B cell (primary cell): Measurements from ENCODE around the gene UCKL1. TPM values are rescaled to one million over a fixed set of nuclear protein-coding genes. Genes with fewer than 3 reads are reported as not detected.

ENCODE experiments used
- ATAC-seq: fragments of 200-7000 bp; cut with Tn5 transposase; one replicate; pipeline ENCODE4 v1.10.0; 2021; ENCODE audit warnings: low read depth, mild to moderate bottlenecking, moderate number of reproducible peaks, moderate library complexity
- CTCF ChIA-PET: fragments of 350-600 bp; sonication (Branson Sonifier 250); formaldehyde crosslinking; loops from one replicate; lab custom pipeline; 2021; ENCODE audit warnings: antibody characterized with exemption, inconsistent platforms; lab: Charles Lee
- POLR2A ChIA-PET: fragments of 350-600 bp; sonication (Branson Sonifier 250); formaldehyde crosslinking; loops from one replicate; lab custom pipeline; 2021; ENCODE audit warnings: antibody characterized with exemption; lab: Charles Lee
- DNase-seq: peaks from one replicate; pipeline ENCODE4 v3.0.0; 2013
- H2AFZ ChIP-seq: 2 replicates; pipeline ENCODE4 v1.6.1; 2012; ENCODE audit warnings: mild to moderate bottlenecking, low read depth, low read length; ENCODE audit not compliant: insufficient read depth, poor library complexity, severe bottlenecking
- H3K27ac ChIP-seq, 2 donors: 1 replicate in 1 of 2; 2 replicates in 1 of 2; pipeline ENCODE4 v1.5.1; 2012 to 2013; ENCODE audit warnings: low read length in 2 of 2, mild to moderate bottlenecking in 2 of 2, moderate library complexity in 1 of 2
- H3K27me3 ChIP-seq, 4 experiments: fragments of 200-600 bp in 1 of 4; sonication (generic) in 1 of 4; replicated peaks in 1 of 4; 1 replicate in 2 of 4; 2 replicates in 2 of 4; pipeline versions ENCODE4 v1.6.1 to v1.7.0; 2013 to 2016; ENCODE audit warnings: low read length in 3 of 4, mild to moderate bottlenecking in 2 of 4, mixed read lengths in 1 of 4, moderate library complexity in 1 of 4; ENCODE audit not compliant: insufficient read depth in 4 of 4, control insufficient read depth in 3 of 4; ENCODE audit errors: control extremely low read depth in 1 of 4
- H3K36me3 ChIP-seq, 2 experiments: replicated peaks in 1 of 2; 1 replicate in 1 of 2; 2 replicates in 1 of 2; pipeline versions ENCODE4 v1.6.1 to v1.7.1; 2013; ENCODE audit warnings: low read length in 1 of 2; ENCODE audit not compliant: insufficient read depth in 2 of 2, control insufficient read depth in 1 of 2; ENCODE audit errors: control extremely low read depth in 1 of 2, extremely low read depth in 1 of 2
- H3K4me1 ChIP-seq, 2 donors: fragments of 200-600 bp in 1 of 2; sonication (generic) in 1 of 2; 1 replicate in 1 of 2; 2 replicates in 1 of 2; pipeline versions ENCODE4 v1.5.1 to v1.6.1; 2013 to 2017; ENCODE audit warnings: low read length in 2 of 2; ENCODE audit not compliant: control insufficient read depth in 2 of 2, insufficient read depth in 2 of 2
- H3K4me2 ChIP-seq: replicated peaks from 2 replicates; pipeline ENCODE3; 2012; ENCODE audit warnings: mild to moderate bottlenecking, low read depth, low read length; ENCODE audit not compliant: poor library complexity, severe bottlenecking
- H3K4me3 ChIP-seq, 5 experiments: fragments of 200-600 bp in 1 of 5; sonication (generic) in 1 of 5; 1 replicate in 3 of 5; 2 replicates in 2 of 5; pipeline versions ENCODE4 v1.5.1 to v1.7.0; 2011 to 2016; ENCODE audit warnings: low read length in 4 of 5, mild to moderate bottlenecking in 4 of 5, low read depth in 2 of 5, control low read depth in 1 of 5, moderate library complexity in 1 of 5; ENCODE audit not compliant: insufficient read depth in 1 of 5; ENCODE audit errors: control extremely low read depth in 1 of 5, extremely low read depth in 1 of 5
- H3K79me2 ChIP-seq: fragments of 200-600 bp; sonication (generic); one replicate; pipeline ENCODE4 v1.6.0; 2016; ENCODE audit warnings: low read length; ENCODE audit not compliant: control insufficient read depth, insufficient read depth
- H3K9ac ChIP-seq: fragments of 200-600 bp; sonication (generic); 2 replicates; pipeline ENCODE4 v1.6.1; 2017; ENCODE audit warnings: mild to moderate bottlenecking, low read length, moderate library complexity
- H3K9me3 ChIP-seq, 3 donors: one replicate each; pipeline versions ENCODE4 v1.6.1 to v1.7.1; 2013; ENCODE audit warnings: low read length in 2 of 3; ENCODE audit not compliant: control insufficient read depth in 2 of 3, insufficient read depth in 1 of 3; ENCODE audit errors: control extremely low read depth in 1 of 3
- H4K20me1 ChIP-seq: 2 replicates; pipeline ENCODE4 v1.6.0; 2012; ENCODE audit warnings: mild to moderate bottlenecking, low read length; ENCODE audit not compliant: insufficient read depth, control insufficient read depth, poor library complexity, severe bottlenecking
- H3K27ac Mint-ChIP-seq: one replicate; pipeline ENCODE4 v1.8.0; 2021; ENCODE audit warnings: mixed read lengths
- H3K27me3 Mint-ChIP-seq: one replicate; pipeline ENCODE4 v1.8.0; 2021; ENCODE audit warnings: mixed read lengths
- H3K4me1 Mint-ChIP-seq: one replicate; pipeline ENCODE4 v1.8.0; 2021; ENCODE audit warnings: mixed read lengths
- H3K4me3 Mint-ChIP-seq: one replicate; pipeline ENCODE4 v1.8.0; 2021; ENCODE audit warnings: mixed read lengths
- H3K9me3 Mint-ChIP-seq: one replicate; pipeline ENCODE4 v1.8.0; 2022; ENCODE audit warnings: mixed read lengths; ENCODE audit not compliant: insufficient read depth
- EZH2 ChIP-seq: IDR thresholded peaks from 2 replicates; pipeline ENCODE4 v1.6.1; 2012; ENCODE audit warnings: borderline replicate concordance, low read depth, mild to moderate bottlenecking, moderate library complexity, low read length; ENCODE audit not compliant: insufficient read depth, poor library complexity, severe bottlenecking
- WGBS: methylation state at CpG from one replicate; pipeline ENCODE4 v1.1.5; 2013; ENCODE audit warnings: missing lambda C conversion rate; ENCODE audit not compliant: insufficient coverage; 5-methylcytosine and 5-hydroxymethylcytosine counted together
- intact Hi-C: fragments of 100-400 bp; cut with micrococcal nuclease; formaldehyde crosslinking; loops from one replicate; pipeline ENCODE4 v1.10.0; 2022
- polyA plus RNA-seq: library from polyadenylated mRNA; depleted of rRNA; stranded (reverse); fragments of >200 nt; gene quantifications from 2 replicates; pipeline ENCODE4 v1.2.3, GENCODE V29; 2012
- total RNA-seq, 2 donors: library from RNA; stranded (reverse); fragments of 120-200 nt in 1 of 2; gene quantifications; 1 replicate in 1 of 2; 2 replicates in 1 of 2; pipeline versions ENCODE4 v1.2.3 to v1.2.4, GENCODE V29; 2013 to 2022
- TF ChIP-seq, protein P1 (sequence below): fragments of 200-600 bp; IDR thresholded peaks from one replicate; pipeline ENCODE4 v1.8.0; 2022; ENCODE audit warnings: antibody characterized with exemption, mild to moderate bottlenecking

The UCKL1 gene
- total and polyA plus RNA-seq, 2 donors (not counting 1 experiment from before 2014, with no cell fraction given), result 106 to 199 TPM

- intact Hi-C loops, result loop anchor here (2.0 to 10.0 kb wide), 2 partner anchors 271 to 943 kb away; partner anchors contain the start of genes GMEB2 and SLC17A9
- no peaks in the 10 kb centered on the region for H3K27me3 ChIP-seq
- H3K4me2 ChIP-seq, result no peak overlapping the region
- H3K4me1 Mint-ChIP-seq, result peaks cover 59% of the 10 kb centered on the region
- peaks cover 0 to 8% of the 10 kb centered on the region in 2 experiments for H3K36me3 ChIP-seq
- CTCF ChIA-PET, result interaction anchor here (0.7 to 1.3 kb wide), 2 partner anchors 27 to 76 kb away, joined by 3 to 4 read pairs; no protein-coding TSS in a partner anchor
- peaks cover 27 to 57% of the 10 kb centered on the region in 2 donors for H3K4me1 ChIP-seq
- DNase-seq (no peak), ATAC-seq (no peak)
- 94% methylated on average over 6 of the region's 6 CpGs for WGBS
- H3K27me3 Mint-ChIP-seq, result no peaks in the 10 kb centered on the region
- no peaks in the 10 kb centered on the region for H3K9me3 Mint-ChIP-seq
- H2AFZ ChIP-seq, result no peak overlapping the region
- no peak overlapping the region for H3K4me3 Mint-ChIP-seq
- no peak overlapping the region for H3K4me3 ChIP-seq
- H3K27ac Mint-ChIP-seq, result no peak overlapping the region
- H3K9me3 ChIP-seq, result no peaks in the 10 kb centered on the region
- H3K27ac ChIP-seq, result peak overlapping the region in 1 of 2 donors; percentile 30
- POLR2A ChIA-PET, result no interaction called here
- peaks cover 72% of the 10 kb centered on the region for H3K79me2 ChIP-seq
- TF ChIP-seq, protein P1, sequence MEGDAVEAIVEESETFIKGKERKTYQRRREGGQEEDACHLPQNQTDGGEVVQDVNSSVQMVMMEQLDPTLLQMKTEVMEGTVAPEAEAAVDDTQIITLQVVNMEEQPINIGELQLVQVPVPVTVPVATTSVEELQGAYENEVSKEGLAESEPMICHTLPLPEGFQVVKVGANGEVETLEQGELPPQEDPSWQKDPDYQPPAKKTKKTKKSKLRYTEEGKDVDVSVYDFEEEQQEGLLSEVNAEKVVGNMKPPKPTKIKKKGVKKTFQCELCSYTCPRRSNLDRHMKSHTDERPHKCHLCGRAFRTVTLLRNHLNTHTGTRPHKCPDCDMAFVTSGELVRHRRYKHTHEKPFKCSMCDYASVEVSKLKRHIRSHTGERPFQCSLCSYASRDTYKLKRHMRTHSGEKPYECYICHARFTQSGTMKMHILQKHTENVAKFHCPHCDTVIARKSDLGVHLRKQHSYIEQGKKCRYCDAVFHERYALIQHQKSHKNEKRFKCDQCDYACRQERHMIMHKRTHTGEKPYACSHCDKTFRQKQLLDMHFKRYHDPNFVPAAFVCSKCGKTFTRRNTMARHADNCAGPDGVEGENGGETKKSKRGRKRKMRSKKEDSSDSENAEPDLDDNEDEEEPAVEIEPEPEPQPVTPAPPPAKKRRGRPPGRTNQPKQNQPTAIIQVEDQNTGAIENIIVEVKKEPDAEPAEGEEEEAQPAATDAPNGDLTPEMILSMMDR, result no peak
- TF ChIP-seq EZH2, result no peak
- no peak overlapping the region for H3K9ac ChIP-seq
- peaks cover 68% of the 10 kb centered on the region for H4K20me1 ChIP-seq
Measured at GRCh38 chr20:63897978-63898561, 58.1 kb downstream of the UCKL1 start.
